22Rv1 (cell line): Measurements from ENCODE around the gene GPD1.

Experiments used
- ZFX ChIP-seq: fragments of 450-650 bp; IDR thresholded peaks from 2 replicates; pipeline ENCODE4 v1.6.1; 2017; ENCODE audit warnings: antibody characterized with exemption, borderline replicate concordance
- TF ChIP-seq, protein P1 (sequence below): fragments of 450-650 bp; IDR thresholded peaks from 2 replicates; pipeline ENCODE4 v1.5.1; 2017; ENCODE audit warnings: mild to moderate bottlenecking

GRCh38 chr12:50160643-50161042 lies 56.8 kb downstream of the GPD1 start:
- TF ChIP-seq, protein P1, sequence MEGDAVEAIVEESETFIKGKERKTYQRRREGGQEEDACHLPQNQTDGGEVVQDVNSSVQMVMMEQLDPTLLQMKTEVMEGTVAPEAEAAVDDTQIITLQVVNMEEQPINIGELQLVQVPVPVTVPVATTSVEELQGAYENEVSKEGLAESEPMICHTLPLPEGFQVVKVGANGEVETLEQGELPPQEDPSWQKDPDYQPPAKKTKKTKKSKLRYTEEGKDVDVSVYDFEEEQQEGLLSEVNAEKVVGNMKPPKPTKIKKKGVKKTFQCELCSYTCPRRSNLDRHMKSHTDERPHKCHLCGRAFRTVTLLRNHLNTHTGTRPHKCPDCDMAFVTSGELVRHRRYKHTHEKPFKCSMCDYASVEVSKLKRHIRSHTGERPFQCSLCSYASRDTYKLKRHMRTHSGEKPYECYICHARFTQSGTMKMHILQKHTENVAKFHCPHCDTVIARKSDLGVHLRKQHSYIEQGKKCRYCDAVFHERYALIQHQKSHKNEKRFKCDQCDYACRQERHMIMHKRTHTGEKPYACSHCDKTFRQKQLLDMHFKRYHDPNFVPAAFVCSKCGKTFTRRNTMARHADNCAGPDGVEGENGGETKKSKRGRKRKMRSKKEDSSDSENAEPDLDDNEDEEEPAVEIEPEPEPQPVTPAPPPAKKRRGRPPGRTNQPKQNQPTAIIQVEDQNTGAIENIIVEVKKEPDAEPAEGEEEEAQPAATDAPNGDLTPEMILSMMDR = no peak
- TF ChIP-seq ZFX = no peak
